ENCODE results near the gene KLRC4. TPM values are rescaled to one million over a fixed set of nuclear protein-coding genes. Genes with fewer than 3 reads are reported as not detected.
"Not testable (repeated sequence)": the region's sequence is repeated elsewhere in the genome, so short reads cannot be mapped to it uniquely, and the experiment has no call there.

The KLRC4 gene
- polyA plus RNA-seq, 1 of the 3 experiments (the other 2 are of a cell fraction): not detected

DNA sequence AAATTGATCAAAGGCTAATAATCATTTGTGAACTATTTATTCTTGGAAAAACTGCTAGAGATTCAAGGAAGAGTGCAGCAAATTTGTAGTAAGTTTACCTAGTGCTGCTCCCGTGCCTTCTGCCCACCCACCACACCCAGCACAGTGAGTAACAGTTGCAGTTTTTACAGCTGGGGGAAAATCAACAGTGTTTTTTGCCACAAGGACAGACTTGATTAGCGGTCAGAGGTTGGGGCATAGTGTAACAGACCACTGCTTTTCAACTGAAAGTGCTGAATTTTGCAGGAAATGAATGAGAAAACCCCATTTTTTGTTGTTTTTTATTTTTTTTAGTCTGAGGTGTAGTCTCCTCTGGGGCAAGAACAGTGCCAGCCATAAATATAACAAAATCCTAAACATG lies 12.3 kb downstream of the KLRC4 start:
- POLR2A ChIA-PET: no interaction called here
- Histone ChIP-seq H3K27ac (ENCODE audit: low read depth in 2 of 2, low read length in 1 of 2) (no peak overlapping the region), H3K79me2 (ENCODE audit: insufficient read depth) (no peaks in the 10 kb centered on the region), H3K9me2 (no peaks in the 10 kb centered on the region), H3K27me3 (ENCODE audit: insufficient read depth) (peaks cover 4% of the 10 kb centered on the region; the same call in 1 of the 2 replicates), H3K36me3 (replicated peaks in 1 of 2; ENCODE audit: control insufficient read depth in 1 of 2, insufficient read depth in 2 of 2, low read length in 1 of 2) (no peaks in the 10 kb centered on the region), H3K4me3 (ENCODE audit: low read depth in 2 of 2, low read length in 1 of 2) (no peak overlapping the region), H3K9me3 (no peaks in the 10 kb centered on the region), H2AFZ (ENCODE audit: low read depth) (no peak overlapping the region), H3K4me1 (ENCODE audit: control insufficient read depth in 1 of 2, insufficient read depth in 2 of 2, low read depth in 1 of 2, low read length in 1 of 2) (no peaks in the 10 kb centered on the region), H3K4me2 (no peak overlapping the region), H3K9ac (no peak overlapping the region), H3F3A (replicated peaks; ENCODE audit: insufficient read depth) (no peaks in the 10 kb centered on the region), H4K20me1 (ENCODE audit: insufficient read depth) (no peaks in the 10 kb centered on the region)
- DNase-seq: no peak
- no peak for TF ChIP-seq ELF1 (IDR thresholded peaks at IDR 0.05)
- TF ChIP-seq, protein P1, sequence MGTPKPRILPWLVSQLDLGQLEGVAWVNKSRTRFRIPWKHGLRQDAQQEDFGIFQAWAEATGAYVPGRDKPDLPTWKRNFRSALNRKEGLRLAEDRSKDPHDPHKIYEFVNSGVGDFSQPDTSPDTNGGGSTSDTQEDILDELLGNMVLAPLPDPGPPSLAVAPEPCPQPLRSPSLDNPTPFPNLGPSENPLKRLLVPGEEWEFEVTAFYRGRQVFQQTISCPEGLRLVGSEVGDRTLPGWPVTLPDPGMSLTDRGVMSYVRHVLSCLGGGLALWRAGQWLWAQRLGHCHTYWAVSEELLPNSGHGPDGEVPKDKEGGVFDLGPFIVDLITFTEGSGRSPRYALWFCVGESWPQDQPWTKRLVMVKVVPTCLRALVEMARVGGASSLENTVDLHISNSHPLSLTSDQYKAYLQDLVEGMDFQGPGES (IDR thresholded peaks at IDR 0.05; ENCODE audit: low read depth, low read length): no peak
- no peak for TF ChIP-seq USF2 (IDR thresholded peaks at IDR 0.05; ENCODE audit: borderline replicate concordance, low read depth, low read length)
- TF ChIP-seq RCOR1 (IDR thresholded peaks at IDR 0.05; ENCODE audit: low read length): no peak
- TF ChIP-seq MXI1 (IDR thresholded peaks at IDR 0.05; ENCODE audit: low read depth, low read length): no peak
- TF ChIP-seq NRF1 (IDR thresholded peaks at IDR 0.05; ENCODE audit: low read depth, low read length): no peak
- TF ChIP-seq MEF2A (IDR thresholded peaks at IDR 0.05; ENCODE audit: borderline replicate concordance, low read depth): no peak
- TF ChIP-seq EP300 (IDR thresholded peaks at IDR 0.05; ENCODE audit: borderline replicate concordance in 1 of 2, low read depth in 1 of 2, low read length in 1 of 2): no peak
- TF ChIP-seq RAD21 (IDR thresholded peaks at IDR 0.05; ENCODE audit: low read length): no peak
- TF ChIP-seq NFIC (IDR thresholded peaks at IDR 0.05; ENCODE audit: borderline replicate concordance): no peak
- TF ChIP-seq TEAD4 (IDR thresholded peaks at IDR 0.05; ENCODE audit: borderline replicate concordance, insufficient read depth): no peak
- no peak for TF ChIP-seq SMC3 (IDR thresholded peaks at IDR 0.05; ENCODE audit: low read depth, low read length)
- TF ChIP-seq FOXJ3 (CRISPR knock-in tag; IDR thresholded peaks at IDR 0.05): no peak
- no peak for TF ChIP-seq POLR2AphosphoS5 (IDR thresholded peaks at IDR 0.05; ENCODE audit: low read depth, low read length)
- no peak for TF ChIP-seq RXRA (IDR thresholded peaks at IDR 0.05; ENCODE audit: borderline replicate concordance, low read depth)
- TF ChIP-seq GABPA (IDR thresholded peaks at IDR 0.05; ENCODE audit: low read depth): no peak
- CTCF ChIA-PET: no interaction called here
- WGBS (ENCODE audit: low lambda C conversion rate): 0% methylated on average over 2 of the region's 2 CpGs

DNA sequence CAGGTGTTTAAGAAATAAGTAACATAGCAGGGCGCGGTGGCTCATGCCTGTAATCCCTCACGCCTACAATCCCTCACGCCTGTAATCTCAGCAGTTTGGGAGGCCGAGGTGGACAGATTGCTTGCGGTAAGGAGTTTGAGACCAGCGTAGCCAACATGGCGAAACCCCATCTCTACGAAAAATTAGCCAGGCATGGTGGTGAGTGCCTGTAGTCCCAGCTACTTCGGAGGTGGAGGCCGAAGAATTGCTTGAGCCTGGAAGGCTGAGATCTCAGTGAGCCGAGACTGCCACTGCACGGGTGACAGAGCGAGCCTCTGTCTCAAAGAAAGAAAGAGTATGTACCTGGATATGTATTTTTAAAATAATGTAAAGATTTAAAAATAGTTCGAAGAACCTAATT lies 13.4 kb downstream of the KLRC4 start:
- H3K27me3 ChIP-seq (ENCODE audit: insufficient read depth); H3K79me2 ChIP-seq (ENCODE audit: insufficient read depth); H3K9me2 ChIP-seq; H2AFZ ChIP-seq (ENCODE audit: low read depth); H4K20me1 ChIP-seq (ENCODE audit: insufficient read depth); H3K27ac ChIP-seq (ENCODE audit: low read depth in 2 of 2, low read length in 1 of 2); DNase-seq; H3K9ac ChIP-seq; CTCF ChIA-PET; POLR2A ChIA-PET; H3K4me3 ChIP-seq (ENCODE audit: low read depth in 2 of 2, low read length in 1 of 2); H3K9me3 ChIP-seq; H3K4me1 ChIP-seq (ENCODE audit: control insufficient read depth in 1 of 2, insufficient read depth in 2 of 2, low read depth in 1 of 2, low read length in 1 of 2); H3K4me2 ChIP-seq; H3K36me3 ChIP-seq (replicated peaks in 1 of 2; ENCODE audit: control insufficient read depth in 1 of 2, insufficient read depth in 2 of 2, low read length in 1 of 2); H3F3A ChIP-seq (replicated peaks; ENCODE audit: insufficient read depth): not testable (repeated sequence)
- WGBS (ENCODE audit: low lambda C conversion rate): 24% methylated on average over 15 of the region's 15 CpGs
